Panc1 (cell line): ENCODE data around the gene ZNF124. TPM values are rescaled to one million over a fixed set of nuclear protein-coding genes. Genes with fewer than 3 reads are reported as not detected.

ENCODE experiments used
- ATAC-seq: fragments of 200-7000 bp; cut with Tn5 transposase; 2 replicates; pipeline ENCODE4 v1.9.1; 2020; ENCODE audit warnings: mild to moderate bottlenecking, moderate library complexity
- BruUV-seq: library from RNA; stranded (reverse); fragments of 400-500 nt; replicated peaks from 2 replicates; lab custom pipeline; 2021; lab: Mats Ljungman, UMichigan
- CTCF ChIA-PET: fragments of 300-600 bp; sonication (Branson Sonifier 250); formaldehyde crosslinking; loops from one replicate; lab custom pipeline; 2022; ENCODE audit warnings: antibody characterized with exemption; lab: Charles Lee
- POLR2A ChIA-PET: fragments of 300-600 bp; sonication (Branson Sonifier 250); formaldehyde crosslinking; loops from one replicate; lab custom pipeline; 2022; ENCODE audit warnings: antibody characterized with exemption; lab: Charles Lee
- DNase-seq: peaks from one replicate; pipeline ENCODE4 v3.0.0-alpha.2; 2010; ENCODE audit warnings: low read depth, low spot score
- H3K27ac ChIP-seq: 2 replicates; pipeline ENCODE4 v1.5.1; 2011; ENCODE audit warnings: mild to moderate bottlenecking, low read length, inconsistent platforms
- H3K27me3 ChIP-seq: fragments of 200-500 bp; sonication (Bioruptor generic); 2 replicates; pipeline ENCODE4 v1.6.0; 2014; ENCODE audit warnings: low read length, inconsistent platforms; ENCODE audit not compliant: control insufficient read depth, insufficient read depth
- H3K36me3 ChIP-seq: fragments of 200-500 bp; sonication (Bioruptor generic); 2 replicates; pipeline ENCODE4 v1.5.1; 2014; ENCODE audit warnings: inconsistent platforms, mild to moderate bottlenecking, low read length, moderate library complexity; ENCODE audit not compliant: control insufficient read depth, insufficient read depth
- H3K4me1 ChIP-seq: 2 replicates; pipeline ENCODE4 v1.5.1; 2011; ENCODE audit warnings: inconsistent platforms, mild to moderate bottlenecking, low read length, moderate library complexity; ENCODE audit not compliant: control insufficient read depth, insufficient read depth
- H3K4me3 ChIP-seq, 2 experiments: 2 replicates each; pipeline ENCODE4 v1.5.1; 2011 to 2012; ENCODE audit warnings: low read depth in 2 of 2, low read length in 2 of 2, mild to moderate bottlenecking in 2 of 2, inconsistent platforms in 1 of 2, moderate library complexity in 1 of 2
- H3K9me3 ChIP-seq: fragments of 200-500 bp; sonication (Bioruptor generic); 2 replicates; pipeline ENCODE4 v1.5.1; 2014; ENCODE audit warnings: low read depth, mild to moderate bottlenecking, inconsistent platforms, low read length, moderate library complexity; ENCODE audit not compliant: control insufficient read depth, insufficient read depth
- CTCF ChIP-seq: fragments of 450-650 bp; IDR thresholded peaks from 2 replicates; pipeline ENCODE4 v1.5.1; 2017; ENCODE audit warnings: mild to moderate bottlenecking
- POLR2AphosphoS5 ChIP-seq: IDR thresholded peaks from 2 replicates; pipeline ENCODE4 v1.6.1; 2012; ENCODE audit warnings: mild to moderate bottlenecking, low read depth, low read length, moderate library complexity
- REST ChIP-seq, 2 experiments: IDR thresholded peaks; 2 replicates each; pipeline ENCODE4 v1.6.1; 2011 to 2012; ENCODE audit warnings: low read depth in 2 of 2, control low read depth in 1 of 2, low read length in 1 of 2, mild to moderate bottlenecking in 1 of 2, moderate library complexity in 1 of 2; ENCODE audit not compliant: insufficient read depth in 1 of 2
- SIN3A ChIP-seq: IDR thresholded peaks from 2 replicates; pipeline ENCODE4 v1.6.1; 2012; ENCODE audit warnings: low read depth, mild to moderate bottlenecking, low read length, moderate library complexity, borderline replicate concordance; ENCODE audit not compliant: insufficient read depth
- TCF7L2 ChIP-seq: IDR thresholded peaks from 2 replicates; pipeline ENCODE4 v1.6.1; 2011; ENCODE audit warnings: mild to moderate bottlenecking, low read depth, low read length, inconsistent platforms
- in situ Hi-C: cut with HindIII; loops from 2 replicates; pipeline ENCODE4 v1.10.0; 2016; ENCODE audit warnings: low sequenced_read_pairs, low pct_unique_long_range_greater_than_20kb
- intact Hi-C: fragments of 100-400 bp; cut with micrococcal nuclease; formaldehyde crosslinking; loops from one replicate; pipeline ENCODE4 v1.10.0; 2022; ENCODE audit not compliant: unreplicated experiment
- total RNA-seq: library from RNA; stranded (reverse); gene quantifications from one replicate; pipeline ENCODE4 v1.2.1, GENCODE V29; 2021; ENCODE audit not compliant: unreplicated experiment

ZNF124 gene
- total RNA-seq, 1 experiment from 2014 or later, result 18.6 TPM

GRCh38 chr1:247216261-247216660 is 44.4 kb upstream of the ZNF124 start:
- H3K9me3 ChIP-seq, result no peaks in the 10 kb centered on the region
- peaks cover 5% of the 10 kb centered on the region for H3K4me1 ChIP-seq
- no peak overlapping the region for H3K4me3 ChIP-seq
- no peak for TF ChIP-seq TCF7L2
- no peak for TF ChIP-seq REST (IDR thresholded peaks at IDR 0.05; ENCODE audit: insufficient read depth in 1 of 2, low read depth in 2 of 2, low read length in 1 of 2)
- TF ChIP-seq POLR2AphosphoS5, result no peak
- TF ChIP-seq SIN3A, result no peak
- no peak for TF ChIP-seq CTCF
- CTCF ChIA-PET, result no interaction called here
- in situ Hi-C loops, result no loop called here
- ATAC-seq (no peak), DNase-seq (no peak)
- BruUV-seq, result no TSS peak
- intact Hi-C loops, result loop anchor here (10.0 kb wide), 1 partner anchor 119 kb away; the partner anchor contains the start of gene ZNF496
- no peak overlapping the region for H3K27ac ChIP-seq
- peaks cover 6% of the 10 kb centered on the region; the same call in 1 of the 2 replicates for H3K27me3 ChIP-seq
- no peaks in the 10 kb centered on the region for H3K36me3 ChIP-seq
- POLR2A ChIA-PET, result no interaction called here

GRCh38 chr1:247212627-247213617 is 41.1 kb upstream of the ZNF124 start:
- no peak overlapping the region for H3K27ac ChIP-seq
- H3K36me3 ChIP-seq, result no peaks in the 10 kb centered on the region
- POLR2A ChIA-PET, result no interaction called here
- H3K9me3 ChIP-seq, result no peaks in the 10 kb centered on the region
- H3K4me3 ChIP-seq, result no peak overlapping the region
- no TSS peak for BruUV-seq
- in situ Hi-C loops, result no loop called here
- TF ChIP-seq CTCF (no peak), TCF7L2 (no peak), SIN3A (no peak), REST (IDR thresholded peaks at IDR 0.05; ENCODE audit: insufficient read depth in 1 of 2, low read depth in 2 of 2, low read length in 1 of 2) (no peak), POLR2AphosphoS5 (no peak)
- intact Hi-C loops, result loop anchor here (10.0 kb wide), 1 partner anchor 122 kb away; the partner anchor contains the start of gene ZNF496
- peaks cover 6% of the 10 kb centered on the region; the same call in 1 of the 2 replicates for H3K27me3 ChIP-seq
- peaks cover 17% of the 10 kb centered on the region for H3K4me1 ChIP-seq
- no peak for DNase-seq
- CTCF ChIA-PET, result no interaction called here
- no peak for ATAC-seq
